HepG2 (cell line): ENCODE measurements around the gene NELFB. TPM values are rescaled to one million over a fixed set of nuclear protein-coding genes. Genes with fewer than 3 reads are reported as not detected.

Source experiments
- ARHGAP35 ChIP-seq: sonication (generic); formaldehyde crosslinking; IDR thresholded peaks from 2 replicates; pipeline ENCODE4 v1.9.0; 2022; ENCODE audit warnings: mild to moderate bottlenecking, inconsistent platforms, moderate library complexity, missing genetic modification reagents, borderline replicate concordance
- CENPX ChIP-seq: sonication (generic); formaldehyde crosslinking; IDR thresholded peaks from 2 replicates; pipeline ENCODE4 v1.9.0; 2021; ENCODE audit warnings: mild to moderate bottlenecking, missing genetic modification reagents, moderate library complexity
- DMAP1 ChIP-seq: IDR thresholded peaks from 2 replicates; pipeline ENCODE4 v1.6.1; 2016
- E2F1 ChIP-seq: sonication (generic); formaldehyde crosslinking; IDR thresholded peaks from 2 replicates; pipeline ENCODE4 v1.5.0; 2020; ENCODE audit warnings: missing genetic modification reagents
- FOXJ3 ChIP-seq: sonication (generic); formaldehyde crosslinking; IDR thresholded peaks from 2 replicates; pipeline ENCODE4 v1.4.0; 2020; ENCODE audit warnings: missing genetic modification reagents, mild to moderate bottlenecking, borderline replicate concordance
- FOXP1 ChIP-seq, 2 experiments: fragments of 450-650 bp in 1 of 2; IDR thresholded peaks; 2 replicates each; pipeline ENCODE4 v1.6.1; 2017 to 2018; ENCODE audit warnings: antibody characterized with exemption in 1 of 2
- GATAD2A ChIP-seq: IDR thresholded peaks from 2 replicates; pipeline ENCODE4 v1.6.1; 2016
- IRF9 ChIP-seq: sonication (generic); formaldehyde crosslinking; IDR thresholded peaks from 2 replicates; pipeline ENCODE4 v1.8.0; 2022; ENCODE audit warnings: missing genetic modification reagents, mild to moderate bottlenecking, borderline replicate concordance
- KDM1A ChIP-seq: IDR thresholded peaks from 2 replicates; pipeline ENCODE4 v1.6.1; 2016; ENCODE audit warnings: missing compliant biosample characterization
- KLF11 ChIP-seq: IDR thresholded peaks from 2 replicates; pipeline ENCODE4 v1.6.1; 2016; ENCODE audit warnings: missing compliant biosample characterization
- MBD4 ChIP-seq: IDR thresholded peaks from 2 replicates; pipeline ENCODE4 v1.6.1; 2012; ENCODE audit warnings: low read length, inconsistent platforms, borderline replicate concordance
- NAIF1 ChIP-seq: sonication (generic); formaldehyde crosslinking; IDR thresholded peaks from 2 replicates; pipeline ENCODE4 v1.5.0; 2020; ENCODE audit warnings: mild to moderate bottlenecking, missing genetic modification reagents, borderline replicate concordance
- NFE2 ChIP-seq: sonication (generic); formaldehyde crosslinking; IDR thresholded peaks from 2 replicates; pipeline ENCODE4 v1.4.0; 2020; ENCODE audit warnings: missing genetic modification reagents
- NFIB ChIP-seq: sonication (generic); formaldehyde crosslinking; IDR thresholded peaks from 2 replicates; pipeline ENCODE4 v1.9.0; 2021; ENCODE audit warnings: missing genetic modification reagents, mild to moderate bottlenecking, borderline replicate concordance
- PBX2 ChIP-seq: IDR thresholded peaks from 2 replicates; pipeline ENCODE4 v1.6.1; 2016; ENCODE audit warnings: control low read depth
- PLRG1 ChIP-seq: fragments of 450-650 bp; conservative IDR thresholded peaks from 2 replicates; pipeline ENCODE4 v1.6.1; 2016
- RARA ChIP-seq: IDR thresholded peaks from 2 replicates; pipeline ENCODE4 v1.6.1; 2016; ENCODE audit warnings: missing genetic modification reagents, missing compliant biosample characterization
- SIX1 ChIP-seq: sonication (generic); formaldehyde crosslinking; IDR thresholded peaks from 2 replicates; pipeline ENCODE4 v1.4.0; 2020; ENCODE audit warnings: missing genetic modification reagents, borderline replicate concordance
- ZBTB10 ChIP-seq: sonication (generic); formaldehyde crosslinking; IDR thresholded peaks from 2 replicates; pipeline ENCODE4 v1.4.0; 2020; ENCODE audit warnings: missing genetic modification reagents, borderline replicate concordance
- ZBTB20 ChIP-seq: sonication (generic); formaldehyde crosslinking; IDR thresholded peaks from 2 replicates; pipeline ENCODE4 v1.8.1; 2023; ENCODE audit warnings: missing genetic modification reagents, low read depth, mild to moderate bottlenecking, borderline replicate concordance
- ZNF235 ChIP-seq: sonication (generic); formaldehyde crosslinking; IDR thresholded peaks from 2 replicates; pipeline ENCODE4 v1.8.1; 2023; ENCODE audit warnings: mild to moderate bottlenecking, missing genetic modification reagents, borderline replicate concordance
- ZNF562 ChIP-seq: sonication (generic); formaldehyde crosslinking; IDR thresholded peaks from 2 replicates; pipeline ENCODE4 v1.8.0; 2022; ENCODE audit warnings: missing genetic modification reagents, borderline replicate concordance
- ZNF780A ChIP-seq: sonication (generic); formaldehyde crosslinking; IDR thresholded peaks from 2 replicates; pipeline ENCODE4 v1.8.0; 2022; ENCODE audit warnings: mild to moderate bottlenecking, missing genetic modification reagents, moderate library complexity
- polyA plus RNA-seq, 8 experiments: library from polyadenylated mRNA; depleted of rRNA in 3 of 8; stranded (reverse) in 7 of 8; unstranded in 1 of 8; fragments of >200 nt; fragmentation: Illumina TruSeq in 4 of 8; extraction: Trizol in 4 of 8; gene quantifications; 2 replicates each; pipeline versions ENCODE4 v1.2.1 to v1.2.3, GENCODE V29; 2011 to 2016; ENCODE audit warnings: low read depth in 4 of 8, missing spikeins in 1 of 8, mixed read lengths in 1 of 8; ENCODE audit not compliant: insufficient read depth in 1 of 8
- total RNA-seq, 5 experiments: library from RNA; depleted of rRNA; stranded (reverse); fragments of >200 nt; fragmentation: Illumina TruSeq; extraction: Trizol; gene quantifications; 2 replicates each; pipeline ENCODE4 v1.2.3, GENCODE V29; 2016; ENCODE audit warnings: low read depth in 1 of 5

The NELFB gene
- total and polyA plus RNA-seq, 2 of the 13 experiments (the other 11 are each of a cell fraction or from before 2014, with no cell fraction given) = 26.5 to 45.8 TPM

GRCh38 chr9:137218754-137219271 lies 36.3 kb upstream of the NELFB start (continued):
- TF ChIP-seq ZBTB10 = peak; percentile 56; the same call in 1 of the 2 replicates
- peak; percentile 76 for TF ChIP-seq RARA
- no peak for TF ChIP-seq NFIB (CRISPR knock-in tag)
- no peak for TF ChIP-seq MBD4
- no peak for TF ChIP-seq NFE2 (CRISPR knock-in tag)
- no peak for TF ChIP-seq KDM1A (CRISPR knock-in tag)
- TF ChIP-seq E2F1 (CRISPR knock-in tag) = no peak
- TF ChIP-seq PBX2 (CRISPR knock-in tag) = no peak
- peak; percentile 84 for TF ChIP-seq GATAD2A (CRISPR knock-in tag)
- TF ChIP-seq PLRG1 = no peak
- TF ChIP-seq IRF9 = no peak
- TF ChIP-seq SIX1 (CRISPR knock-in tag) = no peak
- TF ChIP-seq ZNF780A (CRISPR knock-in tag) = 0 out of 2 replicates have a peak, but pooled peaks have one; percentile 26
- TF ChIP-seq NAIF1 (CRISPR knock-in tag) = no peak
- TF ChIP-seq CENPX (CRISPR knock-in tag) = no peak
- TF ChIP-seq DMAP1 (CRISPR knock-in tag) = peak; percentile 51; the same call in 1 of the 2 replicates
- no peak for TF ChIP-seq ZNF235 (CRISPR knock-in tag)
- no peak for TF ChIP-seq ZNF562
- no peak for TF ChIP-seq FOXJ3 (CRISPR knock-in tag)
- no peak for TF ChIP-seq ZBTB20
- no peak for TF ChIP-seq KLF11
- no peak; the same call in 1 of the 2 replicates for TF ChIP-seq ARHGAP35 (CRISPR knock-in tag)
- TF ChIP-seq FOXP1 (IDR thresholded peaks at IDR 0.05) = no peak
- no peak for TF ChIP-seq FOXP1 (CRISPR knock-in tag; IDR thresholded peaks at IDR 0.05)
